Ishikawa (cell line): ENCODE measurements around the gene SELENOH.

Source experiments
- CEBPB ChIP-seq: IDR thresholded peaks from 2 replicates; pipeline ENCODE4 v1.6.1; 2012
- CREB1 ChIP-seq: IDR thresholded peaks from 2 replicates; pipeline ENCODE4 v1.6.1; 2012; ENCODE audit warnings: low read depth
- EGR1 ChIP-seq: IDR thresholded peaks from 2 replicates; pipeline ENCODE4 v1.6.1; 2012
- EP300 ChIP-seq: IDR thresholded peaks from 2 replicates; pipeline ENCODE4 v1.6.1; 2012; ENCODE audit warnings: borderline replicate concordance
- FOXM1 ChIP-seq: IDR thresholded peaks from 2 replicates; pipeline ENCODE4 v1.6.1; 2012; ENCODE audit warnings: low read depth, borderline replicate concordance
- MAX ChIP-seq: IDR thresholded peaks from 2 replicates; pipeline ENCODE4 v1.6.1; 2012
- NFIC ChIP-seq: IDR thresholded peaks from 2 replicates; pipeline ENCODE4 v1.6.1; 2012
- RAD21 ChIP-seq: IDR thresholded peaks from 2 replicates; pipeline ENCODE4 v1.6.1; 2012; ENCODE audit warnings: low read depth
- REST ChIP-seq: IDR thresholded peaks from 2 replicates; pipeline ENCODE4 v1.6.1; 2012; ENCODE audit warnings: low read depth, mild to moderate bottlenecking
- TAF1 ChIP-seq: IDR thresholded peaks from 2 replicates; pipeline ENCODE4 v1.6.1; 2012; ENCODE audit warnings: low read depth, mild to moderate bottlenecking
- TCF12 ChIP-seq: IDR thresholded peaks from 2 replicates; pipeline ENCODE4 v1.6.1; 2012; ENCODE audit warnings: low read depth
- TEAD4 ChIP-seq: IDR thresholded peaks from 2 replicates; pipeline ENCODE4 v1.6.1; 2012
- USF1 ChIP-seq: IDR thresholded peaks from 2 replicates; pipeline ENCODE4 v1.6.1; 2012
- YY1 ChIP-seq: IDR thresholded peaks from 2 replicates; pipeline ENCODE4 v1.6.1; 2012; ENCODE audit warnings: low read depth
- ZBTB7A ChIP-seq: IDR thresholded peaks from 2 replicates; pipeline ENCODE4 v1.6.1; 2012; ENCODE audit warnings: low read depth

The SELENOH gene

GRCh38 chr11:57741132-57742086 is at the start of gene SELENOH:
SELENOH (plus strand) TSS chr11:57741491; CDS start chr11:57741596, 105 bp downstream.
- TF ChIP-seq USF1: peak; percentile 96
- no peak for TF ChIP-seq FOXM1
- peak; percentile 54 for TF ChIP-seq TEAD4
- TF ChIP-seq EGR1: peak; percentile 51
- TF ChIP-seq TCF12: peak; percentile 82
- TF ChIP-seq CREB1: no peak
- TF ChIP-seq EP300: peak; percentile 43; the same call in 1 of the 2 replicates
- peak; percentile 98 for TF ChIP-seq MAX
- TF ChIP-seq CEBPB: 0 out of 2 replicates have a peak, but pooled peaks have one; percentile 34
- TF ChIP-seq REST: no peak
- TF ChIP-seq TAF1: peak; percentile 79
- TF ChIP-seq NFIC: peak; percentile 21; the same call in 1 of the 2 replicates
- TF ChIP-seq RAD21: no peak
- TF ChIP-seq YY1: peak; percentile 72; the same call in 1 of the 2 replicates
- TF ChIP-seq ZBTB7A: peak; percentile 65; the same call in 1 of the 2 replicates

GRCh38 chr11:57698843-57699365 is 42.4 kb upstream of the SELENOH start:
- TF ChIP-seq EP300 (no peak), EGR1 (no peak), REST (no peak), USF1 (no peak), ZBTB7A (no peak), TEAD4 (no peak), CREB1 (no peak), NFIC (no peak), RAD21 (no peak), FOXM1 (no peak), MAX (no peak), CEBPB (no peak), TCF12 (no peak), YY1 (no peak)

GRCh38 chr11:57699813-57700212 is 41.5 kb upstream of the SELENOH start:
- TF ChIP-seq EGR1: no peak
- TF ChIP-seq TEAD4: no peak
- TF ChIP-seq REST: no peak
- TF ChIP-seq CREB1: no peak
- no peak for TF ChIP-seq EP300
- no peak for TF ChIP-seq CEBPB
- TF ChIP-seq USF1: no peak
- no peak for TF ChIP-seq RAD21
- no peak for TF ChIP-seq MAX
- TF ChIP-seq TAF1: no peak
- no peak for TF ChIP-seq TCF12
- TF ChIP-seq YY1: no peak
- TF ChIP-seq FOXM1: no peak
- TF ChIP-seq ZBTB7A: no peak
- TF ChIP-seq NFIC: no peak
